Sigmoid colon (tissue), 7 donors: ENCODE results near the gene FABP7. TPM values are rescaled to one million over a fixed set of nuclear protein-coding genes. Genes with fewer than 3 reads are reported as not detected.

Experiments used
- DNase-seq: peaks from one replicate; pipeline ENCODE4 v3.0.0-alpha.2; 2019
- H3K27ac ChIP-seq, 4 donors: fragments of 200-600 bp; sonication (generic); one replicate each; pipeline ENCODE4 v1.5.1; 2016 to 2019; ENCODE audit warnings: mild to moderate bottlenecking in 1 of 4
- H3K27me3 ChIP-seq, 3 donors: fragments of 200-600 bp; sonication (generic); one replicate each; pipeline ENCODE4 v1.5.1; 2019; ENCODE audit warnings: mild to moderate bottlenecking in 1 of 3
- H3K36me3 ChIP-seq, 4 donors: fragments of 200-600 bp; sonication (generic); one replicate each; pipeline ENCODE4 v1.5.1; 2016 to 2019
- H3K4me1 ChIP-seq, 4 donors: fragments of 200-600 bp; sonication (generic); one replicate each; pipeline ENCODE4 v1.5.1; 2017 to 2019
- H3K4me3 ChIP-seq, 4 donors: fragments of 200-600 bp; sonication (generic); one replicate each; pipeline ENCODE4 v1.5.1; 2017 to 2019; ENCODE audit warnings: mild to moderate bottlenecking in 2 of 4, moderate library complexity in 1 of 4
- H3K9me3 ChIP-seq, 4 donors: fragments of 200-600 bp in 3 of 4; sonication (generic) in 3 of 4; one replicate each; pipeline versions ENCODE4 v1.5.1 to v1.6.1; 2013 to 2019
- EP300 ChIP-seq, 4 donors: sonication (generic); formaldehyde crosslinking; IDR thresholded peaks; one replicate each; pipeline ENCODE4 v1.6.1; 2017; ENCODE audit warnings: antibody characterized with exemption in 4 of 4
- POLR2A ChIP-seq, 2 donors: fragments of 450-650 bp; IDR thresholded peaks; one replicate each; pipeline ENCODE4 v1.6.1; 2016; ENCODE audit warnings: antibody characterized with exemption in 2 of 2, mild to moderate bottlenecking in 2 of 2, moderate library complexity in 2 of 2
- POLR2AphosphoS5 ChIP-seq, 4 donors: sonication (generic); formaldehyde crosslinking; IDR thresholded peaks; one replicate each; pipeline ENCODE4 v1.6.1; 2017; ENCODE audit warnings: antibody characterized with exemption in 4 of 4
- WGBS, 2 donors: extraction: QIAGEN DNeasy Blood & Tissue Kit; methylation state at CpG; one replicate each; pipeline ENCODE4 v1.1.7; 2013; 5-methylcytosine and 5-hydroxymethylcytosine counted together
- intact Hi-C: fragments of 100-400 bp; cut with DNase I; formaldehyde crosslinking; loops from one replicate; pipeline ENCODE4 v1.15.1; 2023
- polyA plus RNA-seq, 3 donors: library from polyadenylated mRNA; stranded (reverse); fragments of 200-250 nt; gene quantifications; one replicate each; pipeline ENCODE4 v1.2.3, GENCODE V29; 2013
- total RNA-seq, 4 donors: library from RNA; depleted of rRNA; stranded (reverse); fragments of >200 nt; gene quantifications; one replicate each; pipeline ENCODE4 v1.1.0, GENCODE V29; 2016
- TF ChIP-seq, protein P1 (sequence below), 4 experiments: fragments of 450-650 bp in 3 of 4; fragments of 200-600 bp in 1 of 4; IDR thresholded peaks; one replicate each; pipeline ENCODE4 v1.5.1; 2016 to 2019; ENCODE audit warnings: antibody characterized with exemption in 4 of 4, mild to moderate bottlenecking in 3 of 4, moderate library complexity in 2 of 4
- donor health status: healthy with polysubstance abuse.
- donor health status: Bipolar disorder and iron deficiency.
- donor health status: healthy.

The FABP7 gene
- total and polyA plus RNA-seq, 7 donors = not detected

GRCh38 chr6:122753000-122753687 lies 26.4 kb upstream of the FABP7 start:
- WGBS, 2 donors = 91 to 92% methylated on average over 10 of the region's 10 CpGs
- no peaks in the 10 kb centered on the region for H3K9me3 ChIP-seq
- no peak for DNase-seq
- H3K36me3 ChIP-seq = no peaks in the 10 kb centered on the region
- no peak overlapping the region for H3K27ac ChIP-seq
- H3K4me1 ChIP-seq = peaks cover 0 to 3% (median 0%) of the 10 kb centered on the region in 4 donors
- no peaks in the 10 kb centered on the region for H3K27me3 ChIP-seq
- no peak overlapping the region for H3K4me3 ChIP-seq
- intact Hi-C loops = no loop called here
- TF ChIP-seq, protein P1, sequence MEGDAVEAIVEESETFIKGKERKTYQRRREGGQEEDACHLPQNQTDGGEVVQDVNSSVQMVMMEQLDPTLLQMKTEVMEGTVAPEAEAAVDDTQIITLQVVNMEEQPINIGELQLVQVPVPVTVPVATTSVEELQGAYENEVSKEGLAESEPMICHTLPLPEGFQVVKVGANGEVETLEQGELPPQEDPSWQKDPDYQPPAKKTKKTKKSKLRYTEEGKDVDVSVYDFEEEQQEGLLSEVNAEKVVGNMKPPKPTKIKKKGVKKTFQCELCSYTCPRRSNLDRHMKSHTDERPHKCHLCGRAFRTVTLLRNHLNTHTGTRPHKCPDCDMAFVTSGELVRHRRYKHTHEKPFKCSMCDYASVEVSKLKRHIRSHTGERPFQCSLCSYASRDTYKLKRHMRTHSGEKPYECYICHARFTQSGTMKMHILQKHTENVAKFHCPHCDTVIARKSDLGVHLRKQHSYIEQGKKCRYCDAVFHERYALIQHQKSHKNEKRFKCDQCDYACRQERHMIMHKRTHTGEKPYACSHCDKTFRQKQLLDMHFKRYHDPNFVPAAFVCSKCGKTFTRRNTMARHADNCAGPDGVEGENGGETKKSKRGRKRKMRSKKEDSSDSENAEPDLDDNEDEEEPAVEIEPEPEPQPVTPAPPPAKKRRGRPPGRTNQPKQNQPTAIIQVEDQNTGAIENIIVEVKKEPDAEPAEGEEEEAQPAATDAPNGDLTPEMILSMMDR (IDR thresholded peaks at IDR 0.05) = no peak
- TF ChIP-seq POLR2A (IDR thresholded peaks at IDR 0.05) = no peak
- no peak for TF ChIP-seq POLR2AphosphoS5 (IDR thresholded peaks at IDR 0.05)
- TF ChIP-seq EP300 (IDR thresholded peaks at IDR 0.05) = no peak

- WGBS, 2 donors = 59 to 70% methylated on average over 5 of the region's 5 CpGs
- no peaks in the 10 kb centered on the region for H3K9me3 ChIP-seq
- intact Hi-C loops = no loop called here
- DNase-seq = no peak
- no peaks in the 10 kb centered on the region for H3K27me3 ChIP-seq
- H3K36me3 ChIP-seq = no peaks in the 10 kb centered on the region
- H3K4me1 ChIP-seq = peaks cover 0 to 3% (median 0%) of the 10 kb centered on the region in 4 donors
- H3K4me3 ChIP-seq = no peak overlapping the region
- TF ChIP-seq EP300 (IDR thresholded peaks at IDR 0.05) (no peak), POLR2A (IDR thresholded peaks at IDR 0.05) (no peak), POLR2AphosphoS5 (IDR thresholded peaks at IDR 0.05) (no peak)
- TF ChIP-seq, protein P1 (IDR thresholded peaks at IDR 0.05) = no peak
- no peak overlapping the region for H3K27ac ChIP-seq
Observed at GRCh38 chr6:122753688-122754056, 25.8 kb upstream of the FABP7 start.

DNA sequence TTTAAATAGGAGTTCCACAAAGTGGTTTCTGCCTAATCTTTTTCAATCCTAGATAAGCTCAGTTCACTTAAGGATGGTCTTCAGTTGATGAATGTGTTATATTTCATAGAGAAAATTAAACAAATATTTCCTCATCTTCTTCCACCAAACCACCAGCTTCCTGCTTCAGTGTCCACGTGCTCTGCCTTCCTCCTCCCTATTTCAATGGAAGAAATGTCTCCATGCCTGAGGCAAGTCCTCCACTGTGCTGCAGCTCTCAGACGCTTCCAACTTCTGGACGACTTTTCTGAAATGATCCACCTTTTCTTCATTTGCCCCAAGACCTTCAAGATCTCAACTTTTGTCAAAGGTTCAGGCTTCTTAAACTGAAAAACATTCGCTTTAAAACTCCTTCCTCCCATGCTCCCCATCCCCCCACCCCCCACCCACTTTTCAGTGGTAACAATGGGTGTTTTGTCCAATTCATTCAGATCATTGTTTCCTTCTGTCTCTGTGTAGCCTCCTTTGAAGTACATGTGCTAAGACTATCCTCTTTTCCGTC lies 25.3 kb upstream of the FABP7 start:
- no peak for TF ChIP-seq POLR2A (IDR thresholded peaks at IDR 0.05)
- TF ChIP-seq, protein P1 (IDR thresholded peaks at IDR 0.05) = no peak
- no peak for TF ChIP-seq EP300 (IDR thresholded peaks at IDR 0.05)
- TF ChIP-seq POLR2AphosphoS5 (IDR thresholded peaks at IDR 0.05) = no peak
- peaks cover 0 to 3% (median 0%) of the 10 kb centered on the region in 4 donors for H3K4me1 ChIP-seq
- intact Hi-C loops = no loop called here
- no peaks in the 10 kb centered on the region for H3K9me3 ChIP-seq
- no peak overlapping the region for H3K4me3 ChIP-seq
- H3K27ac ChIP-seq = no peak overlapping the region
- no peaks in the 10 kb centered on the region for H3K27me3 ChIP-seq
- WGBS, 2 donors = 81 to 89% methylated on average over 5 of the region's 5 CpGs
- no peak for DNase-seq
- H3K36me3 ChIP-seq = no peaks in the 10 kb centered on the region

DNA sequence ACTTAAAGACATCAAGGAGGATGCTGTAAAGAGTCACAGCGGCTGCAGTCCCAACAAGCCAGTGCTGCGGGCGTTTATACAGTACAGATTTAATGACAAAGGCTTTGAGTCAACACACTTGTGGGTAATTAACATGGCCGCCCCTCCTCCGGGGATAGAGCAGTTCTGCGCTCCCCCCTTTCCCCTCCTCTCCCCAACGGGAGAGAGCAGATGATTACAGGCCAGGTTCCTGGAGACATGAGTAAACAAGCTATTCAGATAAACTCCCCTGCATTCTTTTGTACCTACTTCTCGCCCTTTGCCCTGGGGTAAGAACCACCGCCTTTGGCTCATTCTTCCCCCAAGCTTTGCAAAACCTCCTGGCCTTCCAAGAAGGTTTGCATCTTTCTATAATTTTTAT lies 23.6 kb upstream of the FABP7 start:
- peaks cover 0 to 3% (median 0%) of the 10 kb centered on the region in 4 donors for H3K4me1 ChIP-seq
- H3K9me3 ChIP-seq = no peaks in the 10 kb centered on the region
- H3K27me3 ChIP-seq = no peaks in the 10 kb centered on the region
- H3K27ac ChIP-seq = no peak overlapping the region
- intact Hi-C loops = no loop called here
- no peaks in the 10 kb centered on the region for H3K36me3 ChIP-seq
- DNase-seq = no peak
- H3K4me3 ChIP-seq = no peak overlapping the region
- TF ChIP-seq POLR2AphosphoS5 (IDR thresholded peaks at IDR 0.05) = no peak
- TF ChIP-seq EP300 (IDR thresholded peaks at IDR 0.05) = no peak
- TF ChIP-seq, protein P1 (IDR thresholded peaks at IDR 0.05) = no peak
- TF ChIP-seq POLR2A (IDR thresholded peaks at IDR 0.05) = no peak
- WGBS, 2 donors = 56 to 74% methylated on average over 9 of the region's 9 CpGs
